Endodermal cell (in vitro differentiated cells): ENCODE data around the gene ALCAM. TPM values are rescaled to one million over a fixed set of nuclear protein-coding genes. Genes with fewer than 3 reads are reported as not detected.
A peak's percentile ranks its signal among the peaks of the same experiment; 100 is the strongest.

Source experiments
- DNase-seq: peaks from one replicate; pipeline ENCODE4 v3.0.0-alpha.2; 2017
- H3K27ac ChIP-seq: 2 replicates; pipeline ENCODE4 v1.5.1; 2013; ENCODE audit warnings: mild to moderate bottlenecking, low read depth, low read length, moderate library complexity
- H3K27me3 ChIP-seq: 2 replicates; pipeline ENCODE4 v1.6.1; 2013; ENCODE audit warnings: mild to moderate bottlenecking, low read length, moderate library complexity; ENCODE audit not compliant: insufficient read depth, control insufficient read depth, poor library complexity, severe bottlenecking
- H3K36me3 ChIP-seq: 2 replicates; pipeline ENCODE4 v1.7.0; 2013; ENCODE audit warnings: mild to moderate bottlenecking, low read length, moderate library complexity; ENCODE audit not compliant: control insufficient read depth, insufficient read depth
- H3K4me1 ChIP-seq: one replicate; pipeline ENCODE4 v1.7.0; 2013; ENCODE audit warnings: low read length; ENCODE audit not compliant: control insufficient read depth, insufficient read depth
- H3K4me3 ChIP-seq: 2 replicates; pipeline ENCODE4 v1.5.1; 2013; ENCODE audit warnings: mild to moderate bottlenecking, low read length, moderate library complexity
- H3K9ac ChIP-seq: 2 replicates; pipeline ENCODE4 v1.6.1; 2013; ENCODE audit warnings: mild to moderate bottlenecking, low read length, moderate library complexity; ENCODE audit not compliant: poor library complexity, severe bottlenecking; ENCODE audit errors: extremely low read depth
- H3K9me3 ChIP-seq: 2 replicates; pipeline ENCODE4 v1.6.1; 2013; ENCODE audit warnings: mild to moderate bottlenecking, low read length, moderate library complexity; ENCODE audit not compliant: control insufficient read depth
- H3K27ac Mint-ChIP-seq: 2 replicates; pipeline ENCODE4 v1.8.0; 2020; ENCODE audit warnings: mixed read lengths
- H3K27me3 Mint-ChIP-seq: 2 replicates; pipeline ENCODE4 v1.8.0; 2021; ENCODE audit warnings: mild to moderate bottlenecking, mixed read lengths; ENCODE audit not compliant: insufficient read depth
- H3K36me3 Mint-ChIP-seq: 2 replicates; pipeline ENCODE4 v1.8.0; 2020; ENCODE audit warnings: low read depth, mixed read lengths
- H3K4me1 Mint-ChIP-seq: 2 replicates; pipeline ENCODE4 v1.8.0; 2020; ENCODE audit warnings: mixed read lengths
- H3K4me3 Mint-ChIP-seq: 2 replicates; pipeline ENCODE4 v1.8.0; 2020; ENCODE audit warnings: mild to moderate bottlenecking, moderate library complexity, mixed read lengths
- H3K9me3 Mint-ChIP-seq: 2 replicates; pipeline ENCODE4 v1.8.0; 2020; ENCODE audit warnings: mild to moderate bottlenecking, mixed read lengths
- WGBS, 2 experiments: methylation state at CpG; one replicate each; pipeline versions ENCODE4 v1.1.5 to v1.1.7; 2013; ENCODE audit warnings: missing lambda C conversion rate in 2 of 2, mixed read lengths in 1 of 2; ENCODE audit not compliant: insufficient coverage in 1 of 2, insufficient read length in 1 of 2; 5-methylcytosine and 5-hydroxymethylcytosine counted together
- total RNA-seq, 2 donors: library from RNA; stranded (reverse); fragmentation: NEBNext Ultra II Directional in 1 of 2; extraction: Animal tissue kit (Norgen Biotek cat#: 25700) in 1 of 2; gene quantifications; 2 replicates in 1 of 2; 3 replicates in 1 of 2; pipeline ENCODE4 v1.2.1, GENCODE V29; 2021
- TF ChIP-seq, protein P1 (sequence below): fragments of 200-600 bp; sonication (generic); conservative IDR thresholded peaks from 2 replicates; pipeline ENCODE4 v1.5.0; 2021; ENCODE audit warnings: antibody characterized with exemption, mild to moderate bottlenecking

The ALCAM gene
- total RNA-seq, 2 donors from 2014 or later = 19.3 to 36.5 TPM

DNA sequence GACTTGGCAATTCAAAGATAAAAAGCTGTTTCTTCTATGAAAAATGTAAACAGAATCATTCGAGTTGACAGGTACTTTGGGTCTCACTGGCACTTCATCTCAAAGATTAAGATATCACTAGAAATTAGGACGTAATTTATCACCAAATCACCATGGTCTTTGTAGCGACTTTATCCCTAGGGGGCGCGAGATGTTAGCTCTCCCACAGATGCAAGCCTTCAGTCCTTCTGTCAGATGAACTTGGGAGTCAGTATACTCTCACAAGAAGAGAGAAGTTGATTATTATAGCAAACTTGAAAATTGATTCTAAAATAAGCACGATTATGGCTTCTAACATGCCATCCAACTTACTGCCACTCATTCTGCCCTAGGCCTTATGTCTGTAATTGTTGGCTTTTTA lies 150.3 kb downstream of the ALCAM start:
- DNase-seq = peak; percentile 70
- TF ChIP-seq, protein P1, sequence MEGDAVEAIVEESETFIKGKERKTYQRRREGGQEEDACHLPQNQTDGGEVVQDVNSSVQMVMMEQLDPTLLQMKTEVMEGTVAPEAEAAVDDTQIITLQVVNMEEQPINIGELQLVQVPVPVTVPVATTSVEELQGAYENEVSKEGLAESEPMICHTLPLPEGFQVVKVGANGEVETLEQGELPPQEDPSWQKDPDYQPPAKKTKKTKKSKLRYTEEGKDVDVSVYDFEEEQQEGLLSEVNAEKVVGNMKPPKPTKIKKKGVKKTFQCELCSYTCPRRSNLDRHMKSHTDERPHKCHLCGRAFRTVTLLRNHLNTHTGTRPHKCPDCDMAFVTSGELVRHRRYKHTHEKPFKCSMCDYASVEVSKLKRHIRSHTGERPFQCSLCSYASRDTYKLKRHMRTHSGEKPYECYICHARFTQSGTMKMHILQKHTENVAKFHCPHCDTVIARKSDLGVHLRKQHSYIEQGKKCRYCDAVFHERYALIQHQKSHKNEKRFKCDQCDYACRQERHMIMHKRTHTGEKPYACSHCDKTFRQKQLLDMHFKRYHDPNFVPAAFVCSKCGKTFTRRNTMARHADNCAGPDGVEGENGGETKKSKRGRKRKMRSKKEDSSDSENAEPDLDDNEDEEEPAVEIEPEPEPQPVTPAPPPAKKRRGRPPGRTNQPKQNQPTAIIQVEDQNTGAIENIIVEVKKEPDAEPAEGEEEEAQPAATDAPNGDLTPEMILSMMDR = peak; percentile 72
- H3K27ac Mint-ChIP-seq = no peak overlapping the region
- Histone ChIP-seq H3K4me3 (no peak overlapping the region), H3K9ac (no peak overlapping the region), H3K9me3 (no peaks in the 10 kb centered on the region), H3K36me3 (no peaks in the 10 kb centered on the region), H3K4me1 (peaks cover 4% of the 10 kb centered on the region), H3K27ac (no peak overlapping the region), H3K27me3 (no peaks in the 10 kb centered on the region)
- no peaks in the 10 kb centered on the region for H3K4me1 Mint-ChIP-seq
- H3K36me3 Mint-ChIP-seq = no peaks in the 10 kb centered on the region
- peaks cover 3% of the 10 kb centered on the region for H3K27me3 Mint-ChIP-seq
- H3K4me3 Mint-ChIP-seq = no peak overlapping the region
- H3K9me3 Mint-ChIP-seq = no peaks in the 10 kb centered on the region
- WGBS, 2 experiments = 51 to 66% methylated on average over 3 to 6 of the region's 6 CpGs

DNA sequence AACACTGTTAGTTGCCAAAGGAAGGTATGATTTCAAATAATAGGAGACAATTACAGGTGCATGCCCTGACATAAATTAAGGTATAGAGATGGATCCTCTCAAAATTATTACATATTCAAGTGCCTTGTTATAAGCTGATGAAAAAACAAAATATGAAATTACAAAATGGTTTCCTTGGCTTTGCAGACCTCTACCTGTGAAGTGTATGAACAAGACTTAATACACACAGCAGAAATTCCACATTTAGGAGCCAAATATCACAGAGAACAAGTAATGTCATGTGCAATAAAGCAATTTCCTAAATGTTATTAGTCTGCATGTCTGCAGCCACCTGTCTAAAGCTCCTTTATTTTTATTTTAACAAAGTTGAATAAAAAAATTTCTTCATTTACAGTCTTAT lies 151.5 kb downstream of the ALCAM start:
- Histone ChIP-seq H3K4me3 (no peak overlapping the region), H3K27ac (no peak overlapping the region), H3K27me3 (no peaks in the 10 kb centered on the region), H3K4me1 (peaks cover 4% of the 10 kb centered on the region), H3K9ac (no peak overlapping the region), H3K9me3 (no peaks in the 10 kb centered on the region), H3K36me3 (no peaks in the 10 kb centered on the region)
- H3K4me1 Mint-ChIP-seq = no peaks in the 10 kb centered on the region
- H3K27me3 Mint-ChIP-seq = peaks cover 3% of the 10 kb centered on the region
- TF ChIP-seq, protein P1 = no peak
- no peaks in the 10 kb centered on the region for H3K9me3 Mint-ChIP-seq
- no peak for DNase-seq
- no peaks in the 10 kb centered on the region for H3K36me3 Mint-ChIP-seq
- no peak overlapping the region for H3K4me3 Mint-ChIP-seq
- no peak overlapping the region for H3K27ac Mint-ChIP-seq

DNA sequence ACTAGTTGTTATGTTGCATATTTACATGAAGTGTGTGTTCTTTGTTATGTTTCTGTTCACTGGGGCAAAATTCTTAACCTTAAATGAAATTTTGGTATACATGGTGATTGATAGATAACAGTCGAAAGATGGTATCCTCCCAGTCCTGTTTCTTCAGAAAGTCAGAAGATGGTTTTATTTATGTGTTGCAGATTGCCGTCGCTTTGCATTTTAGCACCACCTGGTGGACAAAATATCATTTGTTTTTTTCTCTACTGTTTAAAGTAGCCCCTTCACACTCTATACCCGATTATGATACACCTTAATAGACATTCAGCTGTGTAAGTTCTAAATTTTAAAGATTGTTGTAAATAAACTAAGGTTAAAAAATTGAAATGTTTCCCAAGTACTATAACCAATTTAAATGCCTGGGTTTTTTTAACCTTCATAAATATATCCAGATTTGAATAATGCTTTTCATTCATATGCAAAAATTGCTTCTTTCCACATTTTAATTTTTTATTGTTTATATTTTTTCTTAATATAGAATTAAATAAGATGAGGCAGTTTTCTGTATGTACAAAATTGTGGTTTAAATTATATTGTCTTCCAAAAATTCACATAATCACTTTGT lies 152.2 kb downstream of the ALCAM start:
- H3K36me3 ChIP-seq = no peaks in the 10 kb centered on the region
- H3K9ac ChIP-seq = no peak overlapping the region
- no peak overlapping the region for H3K4me3 ChIP-seq
- no peaks in the 10 kb centered on the region for H3K36me3 Mint-ChIP-seq
- no peaks in the 10 kb centered on the region for H3K9me3 ChIP-seq
- no peak overlapping the region for H3K4me3 Mint-ChIP-seq
- peaks cover 4% of the 10 kb centered on the region for H3K4me1 ChIP-seq
- no peak overlapping the region for H3K27ac Mint-ChIP-seq
- TF ChIP-seq, protein P1 = peak; percentile 85
- no peaks in the 10 kb centered on the region for H3K4me1 Mint-ChIP-seq
- H3K27me3 ChIP-seq = no peaks in the 10 kb centered on the region
- peak; percentile 53 for DNase-seq
- no peaks in the 10 kb centered on the region for H3K9me3 Mint-ChIP-seq
- H3K27me3 Mint-ChIP-seq = peaks cover 3% of the 10 kb centered on the region
- WGBS, 2 experiments = 19% methylated on average over 3 of the region's 4 CpGs; no CpG with 5 or more reads in 1 of the 2 experiments
- no peak overlapping the region for H3K27ac ChIP-seq
